ENCODE measurements around the gene TCEANC2.

TCEANC2 gene

GRCh38 chr1:54127594-54128300, 74.3 kb downstream of the TCEANC2 start:
- TF ChIP-seq, protein P1, sequence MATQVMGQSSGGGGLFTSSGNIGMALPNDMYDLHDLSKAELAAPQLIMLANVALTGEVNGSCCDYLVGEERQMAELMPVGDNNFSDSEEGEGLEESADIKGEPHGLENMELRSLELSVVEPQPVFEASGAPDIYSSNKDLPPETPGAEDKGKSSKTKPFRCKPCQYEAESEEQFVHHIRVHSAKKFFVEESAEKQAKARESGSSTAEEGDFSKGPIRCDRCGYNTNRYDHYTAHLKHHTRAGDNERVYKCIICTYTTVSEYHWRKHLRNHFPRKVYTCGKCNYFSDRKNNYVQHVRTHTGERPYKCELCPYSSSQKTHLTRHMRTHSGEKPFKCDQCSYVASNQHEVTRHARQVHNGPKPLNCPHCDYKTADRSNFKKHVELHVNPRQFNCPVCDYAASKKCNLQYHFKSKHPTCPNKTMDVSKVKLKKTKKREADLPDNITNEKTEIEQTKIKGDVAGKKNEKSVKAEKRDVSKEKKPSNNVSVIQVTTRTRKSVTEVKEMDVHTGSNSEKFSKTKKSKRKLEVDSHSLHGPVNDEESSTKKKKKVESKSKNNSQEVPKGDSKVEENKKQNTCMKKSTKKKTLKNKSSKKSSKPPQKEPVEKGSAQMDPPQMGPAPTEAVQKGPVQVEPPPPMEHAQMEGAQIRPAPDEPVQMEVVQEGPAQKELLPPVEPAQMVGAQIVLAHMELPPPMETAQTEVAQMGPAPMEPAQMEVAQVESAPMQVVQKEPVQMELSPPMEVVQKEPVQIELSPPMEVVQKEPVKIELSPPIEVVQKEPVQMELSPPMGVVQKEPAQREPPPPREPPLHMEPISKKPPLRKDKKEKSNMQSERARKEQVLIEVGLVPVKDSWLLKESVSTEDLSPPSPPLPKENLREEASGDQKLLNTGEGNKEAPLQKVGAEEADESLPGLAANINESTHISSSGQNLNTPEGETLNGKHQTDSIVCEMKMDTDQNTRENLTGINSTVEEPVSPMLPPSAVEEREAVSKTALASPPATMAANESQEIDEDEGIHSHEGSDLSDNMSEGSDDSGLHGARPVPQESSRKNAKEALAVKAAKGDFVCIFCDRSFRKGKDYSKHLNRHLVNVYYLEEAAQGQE (IDR thresholded peaks at IDR 0.05; ENCODE audit: low read depth), result no peak
- TF ChIP-seq CEBPB (IDR thresholded peaks at IDR 0.05) (no peak), TCF12 (IDR thresholded peaks at IDR 0.05; ENCODE audit: low read depth) (no peak), ZBTB7A (IDR thresholded peaks at IDR 0.05; ENCODE audit: low read depth) (no peak), NFIC (IDR thresholded peaks at IDR 0.05) (no peak), RAD21 (IDR thresholded peaks at IDR 0.05; ENCODE audit: low read depth) (no peak), FOXM1 (IDR thresholded peaks at IDR 0.05; ENCODE audit: borderline replicate concordance, low read depth) (no peak), EP300 (IDR thresholded peaks at IDR 0.05; ENCODE audit: borderline replicate concordance) (no peak), TAF1 (IDR thresholded peaks at IDR 0.05; ENCODE audit: low read depth) (no peak), TEAD4 (IDR thresholded peaks at IDR 0.05) (no peak), EGR1 (IDR thresholded peaks at IDR 0.05) (no peak), CREB1 (IDR thresholded peaks at IDR 0.05; ENCODE audit: low read depth) (no peak), YY1 (IDR thresholded peaks at IDR 0.05; ENCODE audit: low read depth) (no peak), USF1 (IDR thresholded peaks at IDR 0.05) (no peak)
- TF ChIP-seq, protein P2, sequence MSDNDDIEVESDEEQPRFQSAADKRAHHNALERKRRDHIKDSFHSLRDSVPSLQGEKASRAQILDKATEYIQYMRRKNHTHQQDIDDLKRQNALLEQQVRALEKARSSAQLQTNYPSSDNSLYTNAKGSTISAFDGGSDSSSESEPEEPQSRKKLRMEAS (IDR thresholded peaks at IDR 0.05), result no peak

DNA sequence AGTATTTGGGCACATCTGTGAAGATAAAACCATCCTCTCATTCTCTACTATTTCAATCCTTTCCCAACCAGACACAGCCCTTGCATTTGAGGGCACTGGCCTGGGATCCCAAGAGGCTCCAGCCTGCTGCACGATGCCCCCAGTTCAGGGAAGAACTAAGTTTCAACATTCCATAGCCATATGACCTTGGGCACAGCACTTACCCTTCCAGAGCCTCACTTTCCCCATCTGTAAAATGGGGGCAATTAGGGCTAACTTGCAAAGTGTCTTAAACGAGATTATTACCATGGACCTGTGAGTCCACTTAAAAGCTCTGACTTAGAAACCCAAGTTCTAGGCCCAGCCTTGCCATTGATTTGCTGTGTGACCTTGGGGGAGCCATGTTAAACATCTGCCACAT, 76.5 kb downstream of the TCEANC2 start:
- TF ChIP-seq, protein P2 (IDR thresholded peaks at IDR 0.05), result no peak
- TF ChIP-seq TEAD4 (IDR thresholded peaks at IDR 0.05), result no peak
- no peak for TF ChIP-seq NFIC (IDR thresholded peaks at IDR 0.05)
- no peak for TF ChIP-seq YY1 (IDR thresholded peaks at IDR 0.05; ENCODE audit: low read depth)
- TF ChIP-seq EP300 (IDR thresholded peaks at IDR 0.05; ENCODE audit: borderline replicate concordance), result no peak
- TF ChIP-seq RAD21 (IDR thresholded peaks at IDR 0.05; ENCODE audit: low read depth), result no peak
- no peak for TF ChIP-seq FOXM1 (IDR thresholded peaks at IDR 0.05; ENCODE audit: borderline replicate concordance, low read depth)
- no peak for TF ChIP-seq TAF1 (IDR thresholded peaks at IDR 0.05; ENCODE audit: low read depth)
- TF ChIP-seq TCF12 (IDR thresholded peaks at IDR 0.05; ENCODE audit: low read depth), result no peak

DNA sequence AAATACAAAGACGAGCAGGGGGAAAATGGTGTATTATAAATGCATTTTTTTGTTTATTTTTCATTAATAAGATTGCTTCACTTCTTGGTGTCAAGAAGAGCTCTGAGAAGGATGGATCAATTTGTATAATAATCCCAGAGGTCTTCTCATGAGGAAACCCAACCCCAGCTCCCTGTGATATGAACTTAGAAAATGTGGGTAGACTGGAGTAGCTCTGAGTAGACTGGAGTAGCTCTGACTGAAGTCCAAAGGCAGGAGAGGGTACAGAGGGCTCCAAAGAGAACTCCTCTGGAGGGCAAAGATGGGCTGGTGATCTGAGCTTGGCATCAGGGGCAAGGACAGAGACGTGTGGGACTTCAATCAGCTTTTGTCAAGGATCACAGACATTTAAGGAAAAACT, 78.0 kb downstream of the TCEANC2 start:
- TF ChIP-seq FOXM1 (IDR thresholded peaks at IDR 0.05; ENCODE audit: borderline replicate concordance, low read depth) (no peak), TEAD4 (IDR thresholded peaks at IDR 0.05) (no peak), EP300 (IDR thresholded peaks at IDR 0.05; ENCODE audit: borderline replicate concordance) (no peak), CEBPB (IDR thresholded peaks at IDR 0.05) (no peak), TAF1 (IDR thresholded peaks at IDR 0.05; ENCODE audit: low read depth) (no peak)

DNA sequence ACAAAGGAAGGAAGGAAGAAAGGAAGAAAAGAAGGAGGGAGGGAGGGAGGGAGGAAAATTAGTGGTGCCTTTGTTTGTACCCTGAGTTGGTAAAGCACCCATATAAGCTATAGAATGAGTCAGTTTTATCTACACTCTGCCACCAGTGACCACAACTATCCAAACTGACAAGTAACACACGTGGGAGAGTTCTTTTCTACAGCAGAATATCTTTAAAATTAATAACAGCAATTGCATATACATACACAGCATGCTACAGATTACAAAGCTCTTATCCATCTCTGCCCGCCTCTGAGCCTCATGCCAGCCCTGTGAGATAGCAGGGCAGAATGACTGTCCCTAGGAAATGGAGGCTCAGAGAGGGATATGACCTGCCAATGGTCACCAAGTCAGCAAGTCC, 79.1 kb downstream of the TCEANC2 start:
- TF ChIP-seq, protein P1 (IDR thresholded peaks at IDR 0.05; ENCODE audit: low read depth), result no peak
- TF ChIP-seq USF1 (IDR thresholded peaks at IDR 0.05) (no peak), EGR1 (IDR thresholded peaks at IDR 0.05) (no peak), FOXM1 (IDR thresholded peaks at IDR 0.05; ENCODE audit: borderline replicate concordance, low read depth) (no peak), CEBPB (IDR thresholded peaks at IDR 0.05) (no peak), YY1 (IDR thresholded peaks at IDR 0.05; ENCODE audit: low read depth) (no peak)
- TF ChIP-seq, protein P2 (IDR thresholded peaks at IDR 0.05), result no peak

DNA sequence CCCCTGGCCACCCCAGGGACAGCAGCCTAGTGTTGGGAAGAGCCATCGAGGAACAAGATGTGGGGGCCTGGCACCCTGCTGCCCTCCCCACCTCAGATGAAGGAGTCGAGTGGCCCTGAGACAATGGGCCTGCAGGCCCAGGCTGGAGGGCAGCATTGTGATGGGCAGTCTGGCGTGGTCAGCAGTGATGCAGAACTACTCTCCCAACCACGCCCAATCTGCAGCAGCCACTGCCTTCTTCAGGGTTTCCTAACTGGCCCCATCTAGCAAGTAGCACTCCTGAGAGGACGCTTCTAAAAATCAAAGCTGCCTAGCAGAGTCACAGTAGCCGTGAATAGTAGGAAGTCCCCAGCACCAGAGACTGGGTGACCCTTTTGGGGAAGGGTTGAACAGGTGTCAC, 80.9 kb downstream of the TCEANC2 start:
- no peak for TF ChIP-seq YY1 (IDR thresholded peaks at IDR 0.05; ENCODE audit: low read depth)

GRCh38 chr1:54135436-54136120, 82.2 kb downstream of the TCEANC2 start:
- no peak for TF ChIP-seq CEBPB (IDR thresholded peaks at IDR 0.05)
- TF ChIP-seq, protein P2 (IDR thresholded peaks at IDR 0.05), result no peak
- no peak for TF ChIP-seq TEAD4 (IDR thresholded peaks at IDR 0.05)
- no peak for TF ChIP-seq RAD21 (IDR thresholded peaks at IDR 0.05; ENCODE audit: low read depth)
- TF ChIP-seq TCF12 (IDR thresholded peaks at IDR 0.05; ENCODE audit: low read depth), result no peak
- TF ChIP-seq EGR1 (IDR thresholded peaks at IDR 0.05), result no peak
- TF ChIP-seq USF1 (IDR thresholded peaks at IDR 0.05), result no peak
- TF ChIP-seq YY1 (IDR thresholded peaks at IDR 0.05; ENCODE audit: low read depth), result no peak
- TF ChIP-seq EP300 (IDR thresholded peaks at IDR 0.05; ENCODE audit: borderline replicate concordance), result no peak
- no peak for TF ChIP-seq FOXM1 (IDR thresholded peaks at IDR 0.05; ENCODE audit: borderline replicate concordance, low read depth)
- TF ChIP-seq TAF1 (IDR thresholded peaks at IDR 0.05; ENCODE audit: low read depth), result no peak
- no peak for TF ChIP-seq CREB1 (IDR thresholded peaks at IDR 0.05; ENCODE audit: low read depth)
- TF ChIP-seq, protein P1 (IDR thresholded peaks at IDR 0.05; ENCODE audit: low read depth), result no peak
- no peak for TF ChIP-seq NFIC (IDR thresholded peaks at IDR 0.05)

All from Ishikawa (cell line).